NCI-H1105 treated with DMSO at 0.1 percent for 48 hours (cell line): ENCODE results near the gene PBX1.

Experiments
- DNase-seq: peaks from one replicate; lab custom pipeline; 2025; lab: John Stamatoyannopoulos, UW

PBX1 gene

DNA sequence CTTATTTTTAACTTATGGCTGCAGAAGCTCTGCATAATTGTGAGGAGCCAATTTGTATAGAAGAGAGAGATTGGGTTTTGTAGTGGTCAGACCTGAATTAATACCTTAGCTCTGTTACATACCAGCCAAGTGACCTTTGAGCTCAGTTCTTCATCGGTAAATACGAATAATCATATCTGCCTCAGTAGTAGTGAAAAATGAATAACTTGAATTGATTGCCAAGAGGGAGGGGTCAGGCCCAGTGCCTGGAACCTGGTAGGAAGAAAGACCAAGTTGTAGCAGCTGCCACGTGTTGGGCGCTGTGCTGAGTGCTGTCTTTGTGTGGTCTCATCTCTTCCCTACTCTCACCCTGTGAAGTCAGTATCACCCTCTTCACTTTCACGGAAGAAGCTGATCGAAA is 247.5 kb downstream of the PBX1 start:
- DNase-seq, result no peak

DNA sequence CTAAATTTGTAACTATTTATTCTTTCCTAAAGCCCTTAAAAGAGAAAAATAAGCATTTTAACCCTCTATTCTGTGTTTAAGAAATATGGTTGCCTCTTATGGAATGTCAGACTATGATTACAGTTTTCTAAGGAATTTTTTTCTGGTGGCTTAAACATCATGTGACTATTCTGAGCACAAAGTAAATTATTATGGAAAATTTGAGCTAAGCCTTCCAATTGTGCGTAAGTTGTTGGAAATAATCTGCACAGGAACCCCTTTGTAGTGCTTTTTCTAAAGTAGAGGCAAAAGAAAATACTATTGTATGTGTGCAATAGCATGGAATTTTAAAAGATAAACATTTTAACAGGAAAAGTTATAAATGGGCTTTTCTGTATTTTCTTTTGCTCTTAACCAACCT is 254.8 kb downstream of the PBX1 start:
- no peak for DNase-seq

DNA sequence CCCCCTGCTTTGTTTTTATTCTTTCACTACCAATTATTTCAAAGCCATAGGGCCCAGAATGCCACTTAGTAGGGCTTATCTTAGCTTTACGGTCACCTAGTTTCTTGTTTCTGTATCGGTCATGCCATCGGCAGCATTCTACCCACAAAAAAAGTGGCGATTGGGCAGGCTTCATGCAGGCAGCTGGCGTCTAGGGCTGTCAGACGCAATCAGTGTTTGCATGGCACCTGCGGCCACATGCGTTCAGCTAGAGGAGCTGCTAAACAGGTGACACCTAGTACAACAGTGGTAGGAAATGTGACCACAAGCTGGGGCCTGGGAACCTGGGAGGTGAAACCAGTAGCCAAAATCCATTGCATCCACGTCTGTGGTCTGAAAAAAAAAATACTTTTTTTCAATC is 262.7 kb downstream of the PBX1 start:
- no peak for DNase-seq

DNA sequence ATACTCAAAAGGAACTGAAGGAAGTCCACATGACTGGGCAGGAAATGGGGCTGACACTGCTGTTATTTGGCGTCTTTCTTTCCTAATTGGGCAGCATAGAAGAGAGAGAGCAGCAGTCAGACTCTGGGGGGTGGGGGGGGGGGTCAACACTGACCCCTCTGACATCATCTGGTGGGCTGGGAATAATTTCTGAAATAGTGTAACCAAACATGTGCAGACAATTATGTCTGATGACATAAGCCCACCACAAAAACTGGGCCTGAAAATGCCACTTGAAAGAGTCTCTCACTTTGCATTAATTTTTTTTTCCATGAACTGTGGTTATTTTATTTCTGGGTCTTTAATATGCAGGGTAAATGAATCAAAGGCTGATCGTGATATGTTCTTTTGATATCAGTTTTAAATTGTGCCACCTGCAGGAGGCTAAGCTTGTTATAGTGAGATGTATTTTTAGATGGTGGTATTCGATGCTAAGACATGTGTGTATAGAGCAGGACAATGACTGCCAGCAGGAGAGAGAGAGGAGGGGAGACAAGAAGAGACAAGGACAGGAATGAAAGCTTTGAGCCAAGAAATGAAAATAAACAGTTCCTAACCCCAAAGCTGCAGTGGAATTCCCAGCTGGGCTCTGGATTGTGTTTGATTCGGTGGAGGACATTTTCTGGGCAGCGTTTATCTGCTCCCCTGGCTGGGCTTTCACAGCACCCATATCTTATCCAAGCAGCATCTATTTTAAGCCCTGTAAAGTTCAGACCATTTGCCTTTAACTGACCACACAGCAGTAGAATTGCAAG is 264.7 kb downstream of the PBX1 start:
- DNase-seq, result no peak

DNA sequence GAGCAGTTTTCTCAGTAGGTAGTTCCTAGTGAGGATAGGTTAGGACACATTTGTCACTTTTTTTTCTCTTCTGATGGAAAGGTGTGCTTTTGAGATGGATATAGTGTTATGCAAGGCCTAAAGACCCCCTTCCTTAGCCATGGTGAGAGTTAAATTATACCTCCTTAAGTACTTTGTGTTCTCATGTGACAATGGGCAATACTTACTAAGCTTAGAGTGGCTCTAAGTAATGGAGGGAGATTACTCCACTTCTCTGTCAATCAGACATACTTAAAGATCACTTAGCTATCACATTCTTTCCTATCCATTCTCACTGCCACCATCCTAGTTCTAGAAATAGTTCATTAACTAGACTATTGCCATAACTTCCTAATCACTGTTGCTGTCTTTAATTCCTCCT is 265.6 kb downstream of the PBX1 start:
- DNase-seq, result no peak

DNA sequence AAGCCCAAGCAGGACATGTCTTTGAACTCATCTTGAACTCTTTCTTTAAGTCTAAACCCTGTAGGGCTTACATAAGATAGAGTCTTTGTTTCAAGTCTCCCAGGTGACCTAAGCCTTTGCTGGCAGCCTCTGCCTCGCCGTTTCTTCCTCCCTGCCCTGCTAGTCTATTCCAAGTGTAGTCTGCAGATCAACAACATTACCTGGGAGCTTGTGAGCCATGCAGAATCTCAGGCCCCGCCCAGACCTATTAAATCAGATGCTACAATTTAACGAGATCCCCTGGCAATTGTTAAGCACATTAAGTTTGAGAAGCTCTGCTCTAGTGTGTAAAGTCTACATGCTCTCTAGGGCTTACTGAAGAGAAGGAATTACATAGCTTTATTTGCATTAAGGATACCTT is 271.6 kb downstream of the PBX1 start:
- peak; percentile 16 for DNase-seq

DNA sequence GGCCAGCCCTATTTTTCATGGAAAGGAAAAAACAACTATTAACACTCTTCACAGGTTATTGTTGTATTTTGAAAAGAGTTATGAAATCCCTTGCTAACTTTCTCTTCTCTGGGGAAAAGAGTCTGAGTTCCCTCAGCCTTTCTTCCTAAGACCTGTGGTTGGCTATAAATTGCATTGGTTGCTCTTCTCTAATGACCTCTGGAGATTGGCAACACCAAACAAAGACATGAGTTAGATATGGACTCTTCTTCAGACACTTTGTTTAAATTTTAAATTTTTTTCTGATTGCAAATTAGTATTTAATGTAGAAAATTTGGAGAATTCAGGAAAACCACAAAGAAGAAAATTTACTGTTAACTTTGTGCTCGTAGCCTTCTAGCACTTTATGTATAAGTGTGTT is 275.7 kb downstream of the PBX1 start:
- no peak for DNase-seq

DNA sequence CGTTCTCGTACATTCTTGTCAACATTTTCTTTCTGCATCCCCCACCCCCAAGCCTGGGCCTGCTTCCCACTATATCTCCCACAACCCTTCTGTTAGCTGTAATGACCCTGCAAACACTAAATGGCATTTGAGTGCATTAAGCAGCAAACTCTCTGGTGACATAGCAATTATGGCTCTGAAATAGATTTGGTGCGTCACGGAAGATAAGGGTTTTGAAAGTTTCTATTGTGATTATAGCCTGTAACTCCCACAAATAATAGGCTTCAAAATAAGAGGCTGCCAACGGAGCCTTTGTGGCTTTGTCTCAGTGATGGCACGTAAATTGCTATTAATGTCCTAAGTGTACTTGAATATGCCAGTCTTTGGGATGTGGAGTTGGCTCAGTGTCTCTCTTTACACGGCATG is 277.6 kb downstream of the PBX1 start:
- DNase-seq, result peak; percentile 99

DNA sequence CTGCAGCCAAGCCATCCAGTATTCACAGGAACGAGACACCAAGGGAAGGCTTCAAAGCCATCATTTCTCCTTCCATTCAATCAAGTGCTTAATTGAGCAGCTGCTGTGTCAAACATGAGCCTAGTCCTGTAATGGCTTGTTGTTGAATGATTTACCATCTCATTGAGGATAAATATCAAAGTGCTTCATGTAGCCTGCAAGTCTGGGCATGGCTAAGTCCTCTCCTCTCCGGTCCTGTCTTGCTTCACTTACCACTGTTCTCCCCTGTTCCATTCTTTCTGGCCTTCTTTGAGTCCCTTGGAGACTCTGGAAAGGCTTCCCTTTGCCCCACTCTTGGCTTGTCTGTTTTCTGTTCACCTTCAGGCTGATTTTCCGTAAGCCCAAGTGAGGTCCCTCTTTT is 279.8 kb downstream of the PBX1 start:
- peak; percentile 39 for DNase-seq

DNA sequence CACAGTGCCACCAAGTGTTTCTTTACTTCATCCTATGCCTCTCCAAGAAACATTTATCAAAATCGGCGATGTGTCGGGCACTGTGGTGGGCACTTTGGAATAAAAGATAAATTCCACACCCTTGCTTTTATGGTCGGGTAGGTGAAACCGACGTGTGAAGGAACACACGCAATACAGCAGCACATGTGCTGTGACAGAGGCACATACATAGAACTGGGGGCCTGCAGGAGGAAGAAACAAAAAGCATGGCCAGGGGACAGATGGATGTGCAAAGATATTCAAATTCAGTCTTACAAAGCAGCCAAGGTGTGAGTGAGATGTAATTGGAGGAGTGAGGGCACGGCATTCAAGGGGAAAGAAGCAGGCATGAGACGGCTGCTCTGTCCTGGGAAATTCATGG is 282.0 kb downstream of the PBX1 start:
- DNase-seq, result no peak

DNA sequence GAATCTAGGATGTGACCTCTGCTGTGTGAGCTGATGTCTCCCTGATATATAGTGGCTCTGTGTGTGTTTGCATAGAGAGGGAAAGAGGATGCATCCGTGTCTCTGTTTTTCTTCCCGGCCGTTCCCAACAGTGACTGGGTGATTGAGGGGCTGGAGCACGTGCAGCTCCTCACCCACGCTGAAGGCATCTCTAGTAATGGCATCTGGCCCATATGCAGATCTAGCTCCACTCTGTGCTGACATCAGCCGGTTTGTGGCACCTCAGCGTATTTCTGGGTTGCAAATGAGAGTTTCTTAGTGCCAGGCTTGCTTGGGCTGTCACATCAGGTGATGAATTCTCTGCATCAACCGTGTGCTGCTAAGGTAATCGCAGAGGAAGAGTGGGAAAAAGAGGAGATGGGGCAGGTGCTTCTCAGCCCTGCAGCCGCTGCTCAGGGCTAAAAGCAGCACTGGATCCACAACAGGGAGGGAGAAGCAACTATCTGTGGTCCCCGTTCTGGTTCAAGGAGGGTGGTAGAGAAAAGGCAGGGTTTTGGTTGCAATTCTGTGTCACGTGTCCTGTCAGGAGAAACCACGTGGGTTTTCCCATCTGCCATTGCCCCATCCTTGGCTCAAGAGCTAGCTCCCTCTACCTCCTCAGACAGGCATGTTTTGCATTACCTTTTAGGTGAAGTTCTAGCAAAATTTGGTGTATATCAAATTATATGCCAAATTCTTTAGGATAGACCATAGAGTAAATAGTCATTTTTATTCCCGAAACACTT is 282.9 kb downstream of the PBX1 start:
- DNase-seq, result no peak

DNA sequence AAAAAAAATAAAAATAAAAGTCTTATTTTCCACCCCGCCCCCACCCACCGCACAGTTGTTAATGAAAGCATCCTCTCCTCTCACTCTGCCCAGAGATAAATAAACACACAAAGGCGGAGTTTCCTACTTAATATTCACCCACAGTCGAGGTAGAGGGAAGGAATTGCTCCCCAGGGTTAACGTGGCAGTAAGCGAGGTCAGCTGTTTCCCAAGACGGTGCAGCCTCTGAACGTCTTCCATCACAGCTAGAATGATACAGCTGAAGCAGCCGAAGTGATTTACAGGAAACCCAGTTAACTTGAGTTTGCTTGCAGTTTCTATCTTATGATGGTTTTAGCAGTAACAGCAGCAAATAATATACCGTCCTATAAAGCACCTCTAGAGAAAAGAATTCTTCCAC is 283.9 kb downstream of the PBX1 start:
- no peak for DNase-seq

DNA sequence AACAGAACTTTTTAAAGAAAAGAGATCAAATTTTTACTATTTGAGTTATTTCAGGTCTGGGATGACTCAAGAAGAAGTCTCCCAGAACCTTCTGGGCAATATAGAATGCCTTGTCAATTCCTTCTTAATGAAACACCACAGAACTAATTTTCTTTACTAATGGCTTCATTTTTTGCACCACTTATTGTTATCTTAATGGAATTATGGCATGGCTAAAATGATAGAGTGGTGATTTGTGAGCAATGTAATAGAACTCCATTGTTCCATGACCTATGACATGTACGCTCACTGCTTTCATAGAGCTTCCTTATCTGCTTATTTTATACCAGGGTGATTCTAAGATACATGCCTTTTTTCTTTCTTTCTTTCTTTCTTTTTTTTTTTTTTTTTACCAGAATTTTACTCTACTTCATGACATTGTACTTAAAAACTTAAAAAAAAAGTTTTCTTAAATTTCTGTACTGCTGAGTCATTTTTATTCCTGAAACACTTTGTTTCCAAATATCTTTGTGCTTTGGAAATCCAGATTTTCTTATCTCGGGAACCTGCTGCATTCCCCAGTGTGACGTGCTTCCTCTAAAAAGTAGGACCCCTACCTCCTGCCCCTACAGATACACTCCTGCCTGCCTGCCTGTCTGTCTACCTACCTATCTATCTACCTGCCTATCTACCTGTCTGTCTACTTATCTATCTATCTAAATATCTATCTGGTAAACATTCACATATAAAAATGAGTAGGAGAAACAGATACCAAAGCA is 284.9 kb downstream of the PBX1 start:
- DNase-seq, result no peak

DNA sequence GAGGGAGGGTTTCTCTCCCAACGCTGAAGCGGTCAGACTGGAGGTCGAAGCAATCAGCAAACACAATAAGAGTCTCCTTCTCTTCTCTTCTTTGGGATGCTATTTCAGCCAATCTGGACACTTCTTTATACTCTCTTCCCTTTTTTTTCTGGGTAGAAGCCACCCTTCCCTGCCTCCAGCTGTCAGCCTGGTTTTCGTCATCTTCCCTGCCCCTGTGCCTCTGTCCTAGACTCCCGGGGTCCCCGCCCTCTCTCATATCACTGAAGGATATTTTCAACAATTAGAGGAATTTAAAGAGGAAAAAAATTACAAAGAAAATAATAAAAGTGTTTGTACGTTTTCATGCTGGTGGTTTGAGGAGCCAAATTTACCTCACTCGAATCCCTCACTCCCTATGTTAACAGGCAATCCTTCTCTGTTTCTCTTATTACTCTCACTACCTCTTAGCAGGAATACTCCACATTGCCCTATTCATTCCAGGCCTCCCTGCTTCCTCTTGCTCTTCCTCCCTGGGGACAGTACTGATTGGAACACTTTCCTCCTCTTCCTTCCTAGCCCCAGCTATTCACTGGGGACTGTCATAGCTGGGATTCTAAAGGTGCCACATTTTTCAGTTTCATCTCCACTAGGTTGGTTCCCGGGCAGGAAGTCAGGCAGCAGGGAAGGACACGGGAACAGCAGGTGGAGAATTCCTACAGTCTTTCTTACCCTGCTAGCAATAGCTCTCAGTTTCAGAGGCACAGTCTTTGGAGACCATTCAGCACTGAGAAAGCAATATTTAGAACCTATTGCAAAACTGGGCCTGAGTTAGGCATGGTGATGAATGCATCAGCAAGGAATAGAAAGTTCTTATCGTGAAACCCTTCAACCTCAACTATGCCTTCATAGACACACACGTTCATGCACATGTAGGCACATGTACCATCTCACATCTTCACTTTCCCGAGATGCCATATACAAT is 288.0 kb downstream of the PBX1 start:
- DNase-seq, result no peak

DNA sequence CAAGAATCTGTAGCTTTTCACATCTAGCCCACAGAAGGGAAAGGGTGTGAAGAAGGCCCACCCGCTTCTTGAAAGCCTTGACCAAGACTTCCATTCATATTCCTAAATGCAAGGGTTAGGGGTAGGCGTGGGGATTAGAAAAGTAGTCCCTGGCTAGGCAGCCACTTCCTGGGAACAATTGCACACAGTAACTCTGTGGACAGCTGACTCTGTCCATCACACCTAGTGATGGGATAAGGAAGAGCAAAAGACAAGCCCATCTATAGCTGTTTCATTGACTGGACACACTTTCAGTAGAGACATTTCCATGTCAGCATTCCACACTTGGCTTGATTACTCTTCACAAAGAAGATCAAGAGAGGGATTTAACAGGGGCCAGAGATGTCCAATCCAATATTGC is 294.2 kb downstream of the PBX1 start:
- DNase-seq, result no peak

DNA sequence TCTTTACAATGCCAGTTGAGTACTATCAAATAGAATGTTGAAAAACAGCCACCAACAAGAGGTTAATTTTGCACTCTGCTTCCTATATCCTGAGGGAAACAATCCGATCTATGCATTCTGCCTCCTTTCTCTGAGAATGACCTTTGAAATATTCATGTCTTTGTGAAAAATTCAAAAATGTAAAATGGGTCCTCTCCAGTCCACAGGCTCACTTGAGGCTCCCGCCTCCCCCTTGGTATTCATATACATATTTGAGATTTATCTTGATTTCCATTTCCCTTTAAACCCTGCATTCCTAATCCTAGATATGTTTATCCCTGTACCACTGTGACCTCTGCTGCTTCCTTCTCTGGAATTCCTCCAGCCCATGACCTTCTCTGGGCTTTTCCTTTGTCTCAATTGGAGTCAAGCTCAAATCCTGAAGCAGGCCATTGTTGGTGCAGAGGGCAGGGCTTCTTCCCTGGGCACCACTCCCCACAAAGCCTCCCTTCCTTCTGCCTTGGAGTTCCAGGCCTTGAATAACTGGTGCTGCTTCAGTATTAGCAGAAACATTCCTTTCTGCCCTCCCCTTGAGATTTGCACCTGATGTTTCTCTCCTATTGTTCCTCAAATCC is 296.8 kb downstream of the PBX1 start:
- DNase-seq, result no peak

DNA sequence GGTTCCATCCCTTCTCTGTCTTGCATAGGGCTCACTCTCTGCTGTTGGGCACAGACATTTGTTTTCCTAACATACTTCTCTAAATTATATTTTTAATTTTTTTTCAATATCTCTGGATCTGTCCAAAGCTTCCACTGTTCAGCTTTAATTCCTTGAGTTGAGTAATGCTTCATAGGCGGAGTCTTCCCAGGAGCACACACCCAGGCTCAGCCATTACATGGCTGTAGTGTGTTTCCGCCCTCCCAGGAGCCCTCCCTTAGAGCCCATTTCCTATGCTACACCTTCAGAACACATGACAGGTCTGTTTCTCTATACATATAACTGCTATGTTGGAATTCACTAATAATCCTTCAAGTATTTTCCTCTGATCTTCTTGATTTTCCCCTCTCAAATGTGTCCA is 297.4 kb downstream of the PBX1 start:
- no peak for DNase-seq

DNA sequence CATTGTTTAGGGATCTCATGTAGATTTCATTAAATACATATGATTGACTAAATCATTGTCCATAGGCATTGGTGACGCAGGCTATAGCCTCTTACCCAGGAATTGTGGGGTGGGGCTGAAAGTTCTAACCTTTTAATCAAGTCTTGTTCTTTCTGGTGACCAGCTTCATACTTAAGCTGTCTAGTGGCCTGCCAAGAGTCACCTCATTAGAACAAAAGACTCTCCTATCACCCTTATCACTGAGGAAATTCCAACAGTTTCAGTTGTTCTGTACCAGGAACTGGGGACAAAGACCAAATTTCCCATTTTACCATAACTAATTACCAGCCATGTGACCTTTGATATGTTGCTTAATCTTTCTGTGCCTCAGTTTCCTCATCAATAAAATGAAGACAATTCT is 298.5 kb downstream of the PBX1 start:
- DNase-seq, result no peak

DNA sequence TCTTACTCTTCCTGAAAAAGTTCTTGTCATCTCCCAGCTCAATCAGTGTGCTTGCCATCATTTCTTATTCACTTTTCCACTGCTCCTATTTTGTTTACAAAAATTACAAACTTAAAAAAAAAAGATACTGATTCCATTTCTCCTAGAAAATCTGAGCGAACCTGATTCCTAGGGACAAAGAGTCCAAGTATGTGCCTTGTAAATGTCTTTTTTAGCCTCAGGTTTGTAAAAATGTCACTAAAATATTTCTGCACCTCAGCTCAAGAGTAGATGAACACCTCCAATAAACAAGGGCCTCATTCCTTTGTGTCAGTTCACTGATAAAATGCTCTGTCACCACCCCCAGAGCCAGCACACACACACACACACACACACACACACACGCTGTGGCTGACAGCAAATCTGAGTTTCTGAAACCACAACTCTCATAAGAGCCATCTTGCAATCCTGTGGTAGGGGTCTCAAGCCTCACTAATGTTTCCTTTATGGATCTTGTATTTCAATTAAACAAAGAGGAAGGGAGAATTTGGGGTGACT is 299.2 kb downstream of the PBX1 start:
- DNase-seq, result no peak

DNA sequence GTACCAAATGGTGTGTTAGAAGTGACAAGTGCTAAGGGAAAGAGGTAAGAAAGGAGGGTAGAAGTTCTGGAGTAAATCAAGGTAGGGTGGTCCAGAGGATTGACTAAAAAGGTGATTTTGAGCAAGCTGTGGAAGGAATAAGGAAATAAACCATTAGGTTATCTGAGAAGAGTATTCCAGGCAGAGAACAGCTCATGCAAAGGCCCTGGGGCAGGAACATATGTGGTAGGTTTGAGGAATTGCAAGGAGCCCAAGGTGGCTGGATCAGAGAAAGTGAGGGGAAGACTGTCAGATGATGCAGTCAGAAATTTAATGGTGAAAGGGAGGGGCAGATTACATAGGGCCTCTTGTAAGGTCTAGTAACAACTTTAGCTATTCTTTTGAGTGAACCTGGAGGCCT is 302.6 kb downstream of the PBX1 start:
- no peak for DNase-seq

DNA sequence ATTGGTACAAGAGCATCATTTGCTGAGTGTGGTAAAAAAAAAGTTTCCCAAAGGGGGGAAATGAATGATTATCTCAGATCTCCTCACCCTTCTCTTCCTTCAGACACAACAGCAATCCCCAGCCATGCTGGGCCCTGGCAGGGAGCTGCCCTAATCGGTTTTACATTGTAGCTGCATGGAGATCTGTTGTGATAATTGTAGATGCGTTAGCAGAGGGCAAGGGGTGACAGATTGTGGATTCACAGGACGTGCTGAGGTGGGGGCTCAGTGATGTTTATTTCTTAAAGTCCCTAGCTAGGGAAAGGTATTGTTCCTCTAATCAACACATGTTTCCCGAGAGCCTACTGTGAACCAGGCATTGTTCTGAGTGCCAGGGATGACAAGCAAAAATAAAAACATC is 304.1 kb downstream of the PBX1 start:
- no peak for DNase-seq
